NK-92 (cell line): ENCODE data around the gene FOXE3.

ENCODE experiments used
- DNase-seq: peaks from one replicate; lab custom pipeline; 2025; ENCODE audit not compliant: unreplicated experiment; lab: John Stamatoyannopoulos, UW

FOXE3 gene

GRCh38 chr1:47415728-47416318, at the start of gene FOXE3:
TSS of gene FOXE3 (plus strand) at chr1:47416285. CDS start at chr1:47416316, 31 bp downstream.
- no peak for DNase-seq

GRCh38 chr1:47367651-47368050, 48.4 kb upstream of the FOXE3 start:
- DNase-seq = no peak

GRCh38 chr1:47371016-47371517, 45.0 kb upstream of the FOXE3 start:
- no peak for DNase-seq

- DNase-seq = no peak
Observed at GRCh38 chr1:47374501-47374900, 41.6 kb upstream of the FOXE3 start.

GRCh38 chr1:47378147-47378546, 37.9 kb upstream of the FOXE3 start:
- DNase-seq = no peak

GRCh38 chr1:47380699-47381098, 35.4 kb upstream of the FOXE3 start:
- DNase-seq = no peak

GRCh38 chr1:47382399-47382983, 33.6 kb upstream of the FOXE3 start:
- no peak for DNase-seq

GRCh38 chr1:47384083-47384482, 32.0 kb upstream of the FOXE3 start:
- DNase-seq = no peak

- no peak for DNase-seq
Observed at GRCh38 chr1:47385020-47385419, 31.1 kb upstream of the FOXE3 start.

GRCh38 chr1:47386268-47386667, 29.8 kb upstream of the FOXE3 start:
- DNase-seq = no peak

- DNase-seq = no peak
Observed at GRCh38 chr1:47388030-47388890, 27.8 kb upstream of the FOXE3 start.

GRCh38 chr1:47388891-47389238, 27.2 kb upstream of the FOXE3 start:
- no peak for DNase-seq

- no peak for DNase-seq
Observed at GRCh38 chr1:47389731-47390130, 26.4 kb upstream of the FOXE3 start.

GRCh38 chr1:47390843-47391242, 25.2 kb upstream of the FOXE3 start:
- no peak for DNase-seq

GRCh38 chr1:47393141-47393540, 22.9 kb upstream of the FOXE3 start:
- no peak for DNase-seq

- no peak for DNase-seq
Observed at GRCh38 chr1:47395433-47395832, 20.7 kb upstream of the FOXE3 start.

GRCh38 chr1:47396671-47397196, 19.4 kb upstream of the FOXE3 start:
- no peak for DNase-seq

GRCh38 chr1:47399138-47399845, 16.8 kb upstream of the FOXE3 start:
- DNase-seq = no peak

- DNase-seq = no peak
Observed at GRCh38 chr1:47399846-47400155, 16.3 kb upstream of the FOXE3 start.

GRCh38 chr1:47401761-47402160, 14.3 kb upstream of the FOXE3 start:
- DNase-seq = no peak

- no peak for DNase-seq
Observed at GRCh38 chr1:47402591-47402990, 13.5 kb upstream of the FOXE3 start.
